Effector CD4-positive, alpha-beta T cell (primary cell): ENCODE measurements around the gene TMEM179B.
"Not testable (repeated sequence)": the region's sequence is repeated elsewhere in the genome, so short reads cannot be mapped to it uniquely, and the experiment has no call there.

Experiments used
- DNase-seq: peaks from one replicate; pipeline ENCODE4 v3.0.0-alpha.2; 2020
- total RNA-seq: gene quantifications from one replicate; lab custom pipeline; 2026; lab: John Stamatoyannopoulos, UW

TMEM179B gene, protein sequence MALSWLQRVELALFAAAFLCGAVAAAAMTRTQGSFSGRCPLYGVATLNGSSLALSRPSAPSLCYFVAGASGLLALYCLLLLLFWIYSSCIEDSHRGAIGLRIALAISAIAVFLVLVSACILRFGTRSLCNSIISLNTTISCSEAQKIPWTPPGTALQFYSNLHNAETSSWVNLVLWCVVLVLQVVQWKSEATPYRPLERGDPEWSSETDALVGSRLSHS
- total RNA-seq: 19.9 reads per million, percentile 46 among the genes with 10 or more reads in this experiment

DNA sequence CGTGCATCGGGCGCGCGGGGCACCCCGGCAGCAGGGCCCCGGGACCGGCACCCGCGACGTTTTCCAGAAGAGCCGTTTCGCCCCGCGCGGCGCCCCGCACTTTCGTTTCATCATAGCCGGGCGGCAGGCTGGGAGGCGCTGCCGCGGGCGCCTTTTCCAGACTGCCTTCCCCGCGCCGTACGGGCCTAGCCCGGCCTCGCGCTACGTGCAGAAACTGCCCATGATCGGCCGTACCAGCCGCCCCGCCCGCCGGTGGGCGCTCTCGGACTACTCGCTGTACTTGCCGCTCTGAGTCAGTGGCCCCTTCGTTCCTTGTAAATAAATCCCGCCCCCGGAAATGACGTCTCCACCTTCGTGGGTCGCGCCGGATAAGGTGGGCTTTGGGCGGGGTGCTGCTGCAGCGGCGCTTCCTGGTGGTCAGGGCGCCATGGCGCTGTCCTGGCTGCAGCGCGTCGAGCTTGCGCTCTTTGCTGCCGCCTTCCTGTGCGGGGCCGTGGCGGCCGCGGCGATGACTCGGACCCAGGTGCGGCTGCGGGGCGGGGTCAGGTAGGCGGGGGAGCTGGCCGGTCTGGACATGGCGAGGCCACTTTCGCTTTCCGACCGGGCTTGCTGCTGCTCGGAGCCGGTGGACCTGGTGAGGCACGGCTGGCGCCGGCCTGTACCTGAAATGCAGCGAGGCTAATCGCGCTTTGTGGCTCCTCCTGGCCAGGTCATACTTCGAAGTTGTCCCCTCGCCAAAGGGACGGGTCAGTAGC lies at the start of gene TMEM179B:
Gene TMEM179B, plus strand, starts transcription at position 398 of the 755 bp plus-strand sequence. Its CDS starts 30 bp downstream, at position 428.
- peak; percentile 98 for DNase-seq

DNA sequence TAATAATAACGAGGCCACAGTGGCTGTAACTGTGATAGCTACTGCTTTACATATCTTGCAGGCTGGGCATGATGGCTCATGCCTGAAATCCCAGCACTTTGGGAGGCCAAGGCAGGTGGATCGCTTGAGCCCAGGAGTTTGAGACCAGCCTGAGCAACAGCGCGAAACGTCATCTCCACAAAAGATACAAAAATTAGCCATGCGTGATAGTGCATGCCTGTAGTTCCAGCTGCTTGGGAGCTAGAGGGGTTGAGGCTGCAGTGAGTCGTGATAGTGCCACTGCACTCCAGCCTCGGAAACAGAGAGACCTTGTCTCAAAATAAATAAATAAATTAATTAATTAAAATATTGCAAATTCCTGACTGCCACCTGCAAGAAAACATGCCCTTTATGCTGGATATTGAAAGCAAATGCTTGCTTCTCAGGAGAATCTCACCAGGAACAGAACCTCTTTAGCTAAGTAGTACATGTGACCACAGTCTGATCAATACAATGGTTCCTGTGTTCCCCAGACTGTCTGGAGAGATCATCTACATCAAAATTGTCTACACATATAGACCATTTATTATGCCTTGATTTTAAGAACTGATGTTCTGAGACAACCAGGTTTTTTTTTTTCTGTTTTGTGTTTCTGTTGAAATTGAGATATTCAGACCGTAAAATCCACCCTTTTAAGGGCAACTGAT lies 39.6 kb upstream of the TMEM179B start:
- no peak for DNase-seq

DNA sequence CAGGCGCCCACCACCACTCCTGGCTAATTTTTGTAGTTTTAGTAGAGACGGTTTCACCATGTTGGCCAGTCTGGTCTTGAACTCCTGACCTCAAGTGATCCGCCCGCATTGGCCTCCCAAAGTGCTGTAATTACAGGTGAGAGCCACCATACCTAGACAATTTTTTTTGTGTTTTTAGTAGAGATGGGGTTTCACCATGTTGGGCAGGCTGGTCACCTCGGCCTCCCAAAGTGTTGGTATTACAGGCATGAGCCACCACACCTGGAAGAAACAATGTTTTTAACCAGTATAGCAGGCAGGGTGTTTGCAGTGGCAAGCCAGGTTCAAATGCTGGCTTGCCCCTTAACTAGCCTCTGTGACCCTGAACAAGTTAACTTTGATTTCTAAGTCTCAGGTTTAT lies 37.3 kb upstream of the TMEM179B start:
- not testable (repeated sequence) for DNase-seq

DNA sequence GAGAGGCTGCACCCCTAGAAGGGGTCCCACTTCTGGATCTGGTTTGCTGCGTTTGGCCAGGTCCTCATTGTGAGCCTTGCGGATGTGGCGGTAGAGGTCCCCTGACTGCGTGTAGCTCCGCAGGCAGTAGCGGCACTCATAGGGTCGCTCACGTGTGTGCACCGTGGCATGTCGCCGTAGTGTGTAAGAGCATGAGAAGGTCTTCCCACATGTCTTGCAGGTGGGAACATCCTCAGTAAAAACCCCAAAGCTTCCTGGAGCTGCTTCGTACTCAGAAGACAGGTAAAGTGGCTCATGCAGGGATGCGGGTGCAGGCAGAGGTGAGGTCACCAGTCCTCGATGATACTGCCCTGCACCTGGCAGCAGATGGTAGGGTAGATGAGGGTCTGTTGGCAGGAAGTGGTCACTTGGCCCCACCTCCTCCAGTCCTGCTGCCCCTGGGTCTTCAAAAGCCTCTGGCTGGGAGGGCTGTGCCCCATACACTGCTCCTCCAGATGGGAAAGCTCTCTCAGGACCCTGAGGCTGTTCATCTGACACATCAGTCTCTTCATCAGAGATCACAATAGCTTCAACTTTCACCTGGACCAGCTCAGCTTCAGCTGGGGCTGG lies 34.9 kb upstream of the TMEM179B start:
- DNase-seq: no peak

DNA sequence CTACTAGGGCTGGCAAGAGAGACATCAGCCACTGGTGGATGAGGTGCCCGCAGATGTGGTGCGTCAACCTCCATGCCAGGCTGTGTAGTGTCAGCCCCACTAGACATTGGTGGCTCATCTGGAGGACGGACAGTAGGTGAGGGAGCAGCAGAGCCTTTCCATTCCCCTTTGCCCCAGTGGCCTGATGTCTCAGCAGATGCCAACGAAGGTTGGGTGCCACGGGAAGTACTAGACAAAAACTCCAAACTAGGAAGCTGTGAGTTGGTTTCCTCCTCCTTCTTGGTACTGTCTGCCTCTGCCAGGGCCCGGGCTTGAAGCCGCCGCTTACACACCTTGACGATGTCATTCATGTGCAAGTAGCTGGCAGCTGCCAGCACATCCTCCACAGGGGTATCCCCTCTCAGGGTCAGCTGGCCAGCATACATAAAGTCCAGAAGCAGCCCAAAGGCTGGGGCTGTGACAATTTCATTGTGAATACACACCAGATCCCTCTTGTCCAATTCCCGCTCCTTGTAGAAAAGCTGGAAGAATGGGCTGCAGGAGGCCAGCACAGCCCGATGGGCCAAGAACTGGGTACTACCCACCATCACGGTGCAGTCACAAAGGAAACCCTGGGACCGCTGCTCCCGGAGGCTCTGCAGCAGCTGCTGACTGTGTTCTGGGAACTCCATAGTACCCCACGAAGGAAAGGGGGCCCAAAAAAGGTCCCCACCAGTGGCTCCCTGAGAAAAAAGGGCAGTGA lies 34.0 kb upstream of the TMEM179B start:
- no peak for DNase-seq

DNA sequence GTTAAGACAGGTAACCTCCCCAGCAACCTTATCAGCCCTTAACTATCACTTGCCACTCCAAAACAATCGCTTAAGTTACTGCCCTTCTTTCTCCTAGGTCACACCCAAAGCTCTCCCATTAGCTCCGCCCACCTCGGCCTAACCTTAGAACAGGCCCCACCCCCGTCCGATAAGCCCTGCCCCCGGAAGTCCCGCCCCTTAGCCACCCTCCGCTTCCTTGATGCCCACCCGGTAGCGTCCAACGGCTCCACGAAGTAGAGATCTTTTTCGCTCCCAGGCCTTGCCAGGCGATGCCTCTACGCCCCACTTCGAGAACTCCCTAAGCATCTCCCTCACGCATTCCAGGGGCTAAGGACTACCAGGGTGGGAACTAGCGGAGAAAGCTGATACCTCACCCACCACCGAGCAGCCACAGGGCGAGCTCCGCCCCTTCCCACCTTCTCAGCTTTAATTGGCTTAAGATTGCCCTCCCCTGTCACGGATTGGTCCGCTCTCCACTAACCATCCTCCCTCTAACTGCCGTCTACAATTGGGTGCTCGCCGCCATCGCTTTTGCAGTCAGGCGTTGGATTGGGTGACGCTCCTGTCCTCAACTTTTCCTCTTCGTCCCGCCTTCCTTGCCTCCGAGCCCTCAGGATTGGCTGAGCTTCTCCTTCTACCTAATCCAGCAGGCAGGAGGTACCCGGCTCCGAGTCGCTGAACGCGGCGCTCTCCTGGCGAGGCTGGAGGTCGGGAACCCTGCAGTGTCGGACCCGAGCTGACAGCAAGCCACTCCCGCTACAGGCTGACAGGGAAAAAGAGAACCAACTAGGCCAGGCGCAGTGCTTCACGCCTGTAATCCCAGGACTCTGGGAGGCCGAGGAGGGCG lies 33.2 kb upstream of the TMEM179B start, which contains the start of gene ZBTB3:
Gene ZBTB3, minus strand, starts transcription at position 425 of the 868 bp plus-strand sequence. CDS start 496 bp downstream, outside the sequence.
- peak; percentile 93 for DNase-seq

DNA sequence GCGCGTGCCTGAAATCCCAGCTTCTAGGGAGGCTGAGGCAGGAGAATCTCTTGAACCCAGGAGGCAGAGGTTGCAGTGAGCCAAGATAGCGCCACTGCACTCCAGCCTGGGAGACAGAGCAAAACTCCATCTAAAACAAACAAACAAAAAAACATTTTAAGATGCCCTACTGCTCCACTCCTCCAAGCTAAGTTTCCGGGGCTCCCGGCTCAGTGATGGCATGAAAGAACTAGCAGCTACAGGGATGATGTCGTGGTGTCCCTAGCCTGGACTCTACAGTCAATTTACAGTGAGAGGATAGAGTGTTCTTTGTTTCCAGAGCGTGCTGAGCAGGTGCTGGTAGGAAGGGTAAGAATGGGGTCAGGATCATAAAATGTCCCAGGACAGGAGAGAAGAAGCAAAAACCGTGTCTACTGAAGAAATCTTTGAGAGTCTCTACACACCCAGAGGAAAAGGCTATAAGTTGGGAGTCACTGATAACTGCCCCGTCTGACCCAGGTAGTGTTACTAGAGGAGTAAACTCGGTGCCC lies 32.1 kb upstream of the TMEM179B start:
- no peak for DNase-seq

DNA sequence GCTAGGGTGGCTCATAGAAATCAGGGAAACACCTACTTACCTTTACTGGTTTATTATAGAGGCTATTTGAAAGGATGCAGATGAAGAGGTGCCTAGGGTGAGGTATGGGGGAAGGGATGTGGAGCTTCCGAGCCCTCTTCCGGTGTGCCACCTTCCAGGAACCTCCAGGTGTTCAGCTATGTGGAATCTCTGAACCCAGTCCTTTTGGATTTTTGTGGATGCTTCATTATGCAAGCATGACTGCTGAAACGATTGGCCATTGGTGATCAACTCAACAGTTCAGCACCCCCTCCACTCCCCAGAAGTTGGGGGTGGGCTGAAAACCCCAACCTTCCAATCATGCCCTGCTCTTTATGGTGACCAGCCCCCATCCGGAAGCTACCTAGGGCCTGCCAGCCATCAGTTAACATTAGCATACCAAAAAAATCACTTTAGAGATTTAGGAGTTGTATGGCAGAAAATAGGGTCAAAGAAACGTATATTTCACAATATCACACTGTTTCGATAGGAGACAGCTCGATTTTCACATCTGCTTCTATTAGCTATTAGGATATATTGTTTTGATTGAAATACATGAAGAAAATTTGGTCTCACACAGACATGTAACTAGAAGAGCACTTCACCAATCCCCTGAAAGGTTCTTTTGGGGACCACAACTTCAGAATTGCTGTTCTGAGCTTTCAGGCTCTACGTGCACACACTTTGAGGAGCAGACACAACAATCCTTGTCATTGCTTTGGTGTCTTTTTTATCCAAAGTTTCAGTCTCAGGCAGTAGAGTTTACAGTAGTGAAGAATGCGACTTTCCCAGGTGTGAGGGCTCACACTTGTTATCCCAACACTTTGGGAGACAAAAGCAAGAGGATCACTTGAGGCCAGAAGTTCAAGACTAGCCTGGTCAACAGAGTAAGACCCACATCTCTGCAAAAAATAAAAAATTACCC lies 29.1 kb upstream of the TMEM179B start:
- no peak for DNase-seq

DNA sequence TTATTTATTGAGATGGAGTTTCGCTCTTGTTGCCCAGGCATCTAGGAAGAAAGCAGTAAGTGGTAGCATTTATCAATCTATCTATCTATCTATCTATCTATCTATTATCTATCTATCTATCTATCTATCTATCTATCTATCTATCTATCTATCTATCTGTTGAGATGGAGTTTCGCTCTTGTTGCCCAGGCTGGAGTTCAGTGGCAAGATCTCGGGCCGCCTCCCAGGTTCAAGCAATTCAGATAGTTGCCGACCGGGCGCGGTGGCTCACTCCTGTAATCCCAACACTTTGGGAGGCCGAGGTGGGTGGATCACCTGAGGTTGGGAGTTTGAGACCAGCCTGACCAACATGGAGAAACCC lies 26.4 kb upstream of the TMEM179B start:
- DNase-seq: not testable (repeated sequence)

DNA sequence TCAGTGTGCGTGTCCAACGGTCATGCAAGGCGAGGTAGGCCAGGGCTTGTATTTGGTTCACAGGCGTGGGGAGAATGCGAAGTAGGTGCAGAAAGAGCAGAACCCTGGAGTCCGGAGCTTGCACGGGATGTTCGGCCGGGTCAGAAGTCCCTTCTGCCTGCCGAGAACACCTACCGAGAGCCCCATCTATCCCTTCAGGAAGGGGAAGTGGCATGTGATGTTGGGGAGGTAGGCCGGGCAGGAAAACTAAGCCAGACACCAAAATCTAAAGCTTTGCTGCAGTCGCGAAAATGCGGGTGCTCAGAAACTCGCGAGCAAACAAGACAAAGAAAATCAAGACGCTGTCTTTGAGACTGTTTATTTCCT lies 16.4 kb upstream of the TMEM179B start:
- no peak for DNase-seq

DNA sequence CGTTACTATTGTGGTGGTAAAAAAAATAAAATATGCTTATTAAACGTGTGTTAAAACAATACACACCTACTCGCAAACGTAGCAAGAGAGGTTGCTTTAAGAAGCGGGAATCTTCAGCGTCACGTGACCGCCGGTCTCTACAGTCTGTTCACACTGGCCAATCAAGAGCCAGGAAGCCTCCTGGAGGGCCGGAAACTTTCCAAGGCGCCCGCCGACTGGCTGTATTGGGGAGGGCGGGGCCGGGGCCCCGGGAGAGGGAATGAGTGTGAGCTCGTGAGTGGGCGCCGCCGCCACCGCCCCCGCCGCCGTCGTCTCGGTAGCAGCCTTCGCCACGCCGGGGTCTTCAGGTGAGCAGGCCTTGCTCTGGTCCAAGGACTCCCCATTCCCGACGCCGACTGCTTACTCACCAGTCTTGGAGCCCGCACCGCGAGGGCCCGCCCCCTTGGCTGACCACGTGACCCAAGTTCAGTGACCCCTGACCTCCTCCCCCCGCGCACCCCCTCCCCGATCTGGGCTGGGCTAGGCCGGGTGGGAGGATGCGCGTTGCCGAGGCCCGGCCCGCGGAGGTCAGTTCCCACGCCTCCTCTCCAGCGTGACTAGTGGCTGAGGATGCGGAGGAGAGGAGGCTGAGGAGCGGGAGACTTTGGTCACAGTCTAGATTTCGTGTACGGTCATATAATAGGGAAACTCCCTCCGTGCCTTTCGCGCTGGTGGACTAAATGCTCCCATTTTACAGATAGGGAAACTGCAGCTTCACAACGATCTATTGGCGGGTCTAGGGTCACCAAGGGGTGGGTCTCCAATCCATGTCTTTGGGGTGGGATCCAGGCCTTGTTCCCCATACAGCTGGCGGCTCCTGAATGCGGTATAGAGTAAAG lies 15.8 kb upstream of the TMEM179B start, which contains the start of gene TAF6L:
Gene TAF6L, plus strand, starts transcription at position 253 of the 878 bp plus-strand sequence. CDS start 4,388 bp downstream, outside the sequence.
- peak; percentile 90 for DNase-seq

DNA sequence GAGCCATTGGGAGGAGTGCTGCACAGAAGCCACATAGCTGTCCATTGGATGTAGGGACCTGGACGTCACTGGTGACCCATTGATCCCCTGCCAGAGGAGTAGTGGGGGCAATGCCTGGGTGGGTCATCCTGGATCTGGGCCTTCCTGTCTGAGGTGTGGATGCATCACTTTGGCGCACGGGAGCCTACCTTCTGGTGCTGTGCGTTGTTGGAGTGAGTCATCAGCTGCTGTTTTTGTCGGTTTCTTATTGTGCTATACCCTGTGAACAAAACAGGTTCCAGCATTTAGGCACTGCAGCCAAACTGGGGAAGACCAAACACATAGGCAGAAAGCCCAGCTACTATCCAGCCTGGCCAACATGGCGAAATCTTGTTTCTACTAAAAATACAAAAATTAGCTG lies 12.8 kb upstream of the TMEM179B start:
- no peak for DNase-seq

DNA sequence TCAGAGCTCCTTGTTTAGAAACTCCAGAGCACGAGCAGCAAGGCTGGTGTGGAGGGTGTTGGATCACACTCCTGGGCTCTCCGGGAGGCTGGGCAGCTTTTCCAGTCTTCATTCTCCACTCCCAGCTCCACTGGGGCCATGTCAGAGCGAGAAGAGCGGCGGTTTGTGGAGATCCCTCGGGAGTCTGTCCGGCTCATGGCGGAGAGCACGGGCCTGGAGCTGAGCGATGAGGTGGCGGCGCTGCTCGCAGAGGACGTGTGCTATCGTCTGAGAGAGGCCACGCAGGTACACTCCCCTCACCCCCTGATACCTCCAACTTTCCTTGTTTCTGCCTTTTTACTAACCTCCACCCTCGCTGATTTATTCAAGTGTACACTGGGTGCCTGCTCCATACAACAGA lies 11.6 kb upstream of the TMEM179B start:
- DNase-seq: no peak

DNA sequence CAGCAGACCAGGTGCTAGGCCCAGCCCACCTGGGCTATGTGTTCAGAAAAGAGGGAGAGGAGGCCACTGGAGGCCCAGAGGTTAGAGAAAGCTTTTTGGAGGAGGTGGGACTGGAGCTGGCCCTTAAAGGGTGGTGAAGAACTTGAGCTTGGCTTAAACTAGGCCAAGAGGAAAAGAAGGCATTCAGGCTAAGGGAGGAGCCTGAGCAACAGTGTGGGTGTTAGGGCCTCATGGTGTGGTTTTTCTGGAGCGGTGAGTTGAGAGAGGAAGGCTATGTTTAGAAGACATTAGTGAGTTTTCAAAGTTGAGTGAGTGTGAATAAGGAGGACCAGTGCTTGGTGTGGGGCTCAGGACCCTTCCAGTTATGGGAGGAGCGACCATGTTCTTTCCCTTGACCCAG lies 9.8 kb upstream of the TMEM179B start:
- no peak for DNase-seq

DNA sequence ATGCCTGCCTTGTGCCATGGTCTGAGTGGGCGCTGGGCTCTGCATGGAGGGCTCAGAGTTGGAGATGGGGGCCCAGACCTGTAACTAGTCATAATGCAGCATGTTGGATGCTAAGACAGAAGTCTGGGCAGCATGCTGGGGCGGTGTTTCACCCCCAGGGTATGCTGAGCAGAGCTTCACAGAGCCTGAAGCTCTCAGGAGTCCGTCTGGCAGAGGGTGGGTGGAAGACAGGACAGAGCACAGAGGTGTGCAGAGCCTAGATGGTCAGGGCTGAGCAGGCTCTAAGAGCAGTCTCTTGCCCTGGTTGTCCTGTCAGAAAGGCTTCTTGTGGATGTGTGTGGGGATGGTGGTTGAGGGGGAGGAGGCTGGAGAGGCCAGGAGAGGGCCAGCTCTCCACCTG lies 8.8 kb upstream of the TMEM179B start:
- DNase-seq: no peak

DNA sequence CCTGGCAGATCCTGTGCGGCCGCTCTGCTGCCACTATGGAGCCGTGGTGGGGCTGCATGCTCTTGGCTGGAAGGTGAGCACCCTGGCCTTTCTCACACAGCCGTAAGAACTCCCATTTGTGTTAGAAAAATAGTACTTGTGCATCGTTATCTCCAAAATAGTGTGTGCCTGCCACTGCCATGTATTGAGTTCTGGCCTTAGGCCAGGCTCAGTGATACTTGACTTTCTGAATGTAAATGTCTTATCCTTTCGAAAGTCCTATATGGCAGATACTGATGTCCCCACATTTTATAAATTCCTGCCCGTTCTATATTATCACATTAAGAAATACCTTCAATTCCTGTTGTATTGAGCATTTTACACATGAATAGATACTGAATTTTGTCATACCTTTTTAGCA lies 4.4 kb upstream of the TMEM179B start:
- no peak for DNase-seq

DNA sequence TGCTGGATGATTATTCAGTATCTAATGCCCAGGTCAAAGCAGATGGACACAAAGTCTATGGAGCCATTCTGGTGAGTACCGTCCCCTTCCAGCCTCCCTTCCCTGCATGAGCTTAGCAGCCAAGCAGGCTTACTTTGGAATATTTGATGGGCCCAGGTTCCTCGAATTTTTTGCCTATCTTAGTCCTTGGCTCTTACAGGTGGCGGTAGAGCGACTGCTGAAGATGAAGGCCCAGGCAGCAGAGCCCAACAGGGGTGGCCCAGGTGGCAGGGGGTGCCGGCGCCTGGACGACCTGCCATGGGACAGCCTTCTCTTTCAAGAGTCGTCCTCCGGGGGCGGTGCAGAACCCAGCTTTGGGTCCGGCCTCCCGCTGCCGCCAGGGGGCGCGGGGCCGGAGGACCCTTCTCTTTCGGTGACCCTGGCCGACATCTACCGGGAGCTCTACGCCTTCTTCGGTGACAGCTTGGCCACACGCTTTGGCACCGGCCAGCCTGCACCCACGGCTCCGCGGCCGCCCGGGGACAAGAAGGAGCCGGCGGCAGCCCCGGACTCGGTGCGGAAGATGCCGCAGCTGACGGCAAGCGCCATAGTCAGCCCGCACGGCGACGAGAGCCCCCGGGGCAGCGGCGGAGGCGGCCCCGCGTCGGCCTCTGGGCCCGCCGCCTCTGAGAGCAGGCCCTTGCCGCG lies 741 bp upstream of the TMEM179B start:
- peak; percentile 79 for DNase-seq

DNA sequence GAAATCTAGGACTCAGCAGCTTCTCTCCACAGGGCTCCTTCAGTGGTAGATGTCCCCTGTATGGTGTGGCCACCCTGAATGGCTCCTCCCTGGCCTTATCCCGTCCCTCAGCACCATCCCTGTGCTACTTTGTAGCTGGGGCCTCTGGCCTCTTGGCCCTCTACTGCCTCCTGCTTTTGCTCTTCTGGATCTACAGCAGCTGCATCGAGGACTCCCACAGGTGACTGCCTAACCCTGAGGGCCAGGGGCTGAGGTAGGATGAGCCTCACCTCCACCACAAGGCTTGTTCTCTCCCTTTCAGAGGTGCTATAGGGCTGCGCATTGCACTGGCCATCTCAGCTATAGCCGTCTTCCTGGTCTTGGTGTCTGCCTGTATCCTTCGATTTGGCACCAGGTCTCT lies 1.8 kb downstream of the TMEM179B start:
- no peak for DNase-seq
